HUDEP-2 (cell line): ENCODE results near the gene ID3.
"Not testable (repeated sequence)": the region's sequence is repeated elsewhere in the genome, so short reads cannot be mapped to it uniquely, and the experiment has no call there.

Source experiments
- DNase-seq, 76 experiments: peaks; one replicate each; lab custom pipeline; 2025; ENCODE audit not compliant: unreplicated experiment in 76 of 76; lab: John Stamatoyannopoulos, UW

The ID3 gene

GRCh38 chr1:23589585-23589986 is 30.3 kb upstream of the ID3 start:
- DNase-seq: no peak

- DNase-seq: no peak
These were observed 29.6 kb upstream of the ID3 start for GRCh38 chr1:23588749-23589548.

- no peak for DNase-seq
These were observed 26.2 kb upstream of the ID3 start for GRCh38 chr1:23585321-23586022.

- not testable (repeated sequence) for DNase-seq
These were observed 24.4 kb upstream of the ID3 start for GRCh38 chr1:23583727-23584126.

GRCh38 chr1:23582820-23583219 is 23.5 kb upstream of the ID3 start:
- no peak for DNase-seq

GRCh38 chr1:23581219-23581618 is 21.9 kb upstream of the ID3 start:
- DNase-seq: no peak

- DNase-seq: no peak
These were observed 19.7 kb upstream of the ID3 start for GRCh38 chr1:23578997-23579363.

- DNase-seq: no peak
These were observed 19.2 kb upstream of the ID3 start for GRCh38 chr1:23578311-23578996.

- DNase-seq: no peak
These were observed 18.0 kb upstream of the ID3 start for GRCh38 chr1:23577056-23578004.

GRCh38 chr1:23576338-23577055 is 17.2 kb upstream of the ID3 start:
- no peak for DNase-seq

GRCh38 chr1:23575226-23575810 is 16.0 kb upstream of the ID3 start:
- no peak for DNase-seq

- DNase-seq: no peak
These were observed 15.0 kb upstream of the ID3 start for GRCh38 chr1:23574265-23574754.

GRCh38 chr1:23573574-23574182 is 14.4 kb upstream of the ID3 start:
- no peak for DNase-seq

GRCh38 chr1:23571465-23571864 is 12.2 kb upstream of the ID3 start:
- DNase-seq: no peak

GRCh38 chr1:23570001-23570691 is 10.8 kb upstream of the ID3 start:
- no peak for DNase-seq

GRCh38 chr1:23568608-23569383 is 9.5 kb upstream of the ID3 start:
- no peak for DNase-seq

- DNase-seq: no peak
These were observed 8.8 kb upstream of the ID3 start for GRCh38 chr1:23567996-23568607.
